HL-60 (cell line): ENCODE measurements around the gene ABHD2.

Source experiments
- POLR2AphosphoS5 ChIP-seq: IDR thresholded peaks from 2 replicates; pipeline ENCODE4 v1.6.1; 2012; ENCODE audit warnings: low read depth
- TF ChIP-seq, protein P1 (sequence below): IDR thresholded peaks from one replicate; pipeline ENCODE4 v1.5.1; 2011; ENCODE audit warnings: low read length, control low read depth, inconsistent platforms; ENCODE audit not compliant: insufficient read depth

DNA sequence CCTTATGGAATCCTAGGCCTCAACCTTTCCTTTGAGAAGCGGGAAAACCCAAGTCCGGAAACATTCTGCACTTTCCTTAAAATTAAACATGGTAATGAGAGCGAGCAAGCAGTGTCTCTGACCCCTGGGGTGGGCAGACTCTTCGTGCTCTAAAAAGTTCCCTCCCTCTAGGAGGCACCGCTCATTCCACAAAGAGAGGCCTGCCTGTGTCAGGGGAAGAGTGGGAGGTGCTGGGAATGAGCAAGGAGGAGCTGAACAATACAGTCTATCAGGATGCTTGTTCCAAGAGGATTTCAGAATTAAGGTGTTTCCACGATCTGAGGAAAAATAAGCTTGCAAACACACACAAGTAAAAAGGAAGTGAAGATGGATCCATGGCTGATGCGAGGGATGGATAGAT is 139.2 kb downstream of the ABHD2 start:
- TF ChIP-seq, protein P1, sequence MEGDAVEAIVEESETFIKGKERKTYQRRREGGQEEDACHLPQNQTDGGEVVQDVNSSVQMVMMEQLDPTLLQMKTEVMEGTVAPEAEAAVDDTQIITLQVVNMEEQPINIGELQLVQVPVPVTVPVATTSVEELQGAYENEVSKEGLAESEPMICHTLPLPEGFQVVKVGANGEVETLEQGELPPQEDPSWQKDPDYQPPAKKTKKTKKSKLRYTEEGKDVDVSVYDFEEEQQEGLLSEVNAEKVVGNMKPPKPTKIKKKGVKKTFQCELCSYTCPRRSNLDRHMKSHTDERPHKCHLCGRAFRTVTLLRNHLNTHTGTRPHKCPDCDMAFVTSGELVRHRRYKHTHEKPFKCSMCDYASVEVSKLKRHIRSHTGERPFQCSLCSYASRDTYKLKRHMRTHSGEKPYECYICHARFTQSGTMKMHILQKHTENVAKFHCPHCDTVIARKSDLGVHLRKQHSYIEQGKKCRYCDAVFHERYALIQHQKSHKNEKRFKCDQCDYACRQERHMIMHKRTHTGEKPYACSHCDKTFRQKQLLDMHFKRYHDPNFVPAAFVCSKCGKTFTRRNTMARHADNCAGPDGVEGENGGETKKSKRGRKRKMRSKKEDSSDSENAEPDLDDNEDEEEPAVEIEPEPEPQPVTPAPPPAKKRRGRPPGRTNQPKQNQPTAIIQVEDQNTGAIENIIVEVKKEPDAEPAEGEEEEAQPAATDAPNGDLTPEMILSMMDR, result no peak
- TF ChIP-seq POLR2AphosphoS5, result no peak
